AG20443 (cell line): ENCODE results near the gene RAP1GAP.
A peak's percentile ranks its signal among the peaks of the same experiment; 100 is the strongest.

Experiments
- DNase-seq: peaks from one replicate; pipeline ENCODE4 v3.0.0; 2012; ENCODE audit warnings: low spot score, mixed read lengths

Gene RAP1GAP

DNA sequence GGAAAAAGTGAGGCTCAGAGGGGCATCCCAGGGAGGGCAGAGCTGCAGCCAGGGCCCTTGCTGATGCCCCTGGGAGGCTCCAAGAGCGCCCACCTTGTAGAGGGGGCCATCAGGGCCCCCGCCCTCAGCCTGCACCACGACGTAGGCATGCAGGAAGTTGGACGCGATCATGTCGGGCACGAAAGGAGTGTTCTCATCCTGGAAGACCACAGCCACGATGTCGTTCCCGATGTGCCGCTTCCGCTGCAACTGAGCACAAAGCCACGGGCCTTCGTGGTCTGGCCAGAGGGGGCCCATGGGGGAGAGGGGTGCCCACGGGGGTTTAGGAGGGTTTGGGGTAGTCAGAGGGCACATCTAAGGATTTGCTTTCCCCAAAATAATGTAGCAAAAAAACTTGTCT lies 59.1 kb downstream of the RAP1GAP start:
- DNase-seq = no peak

DNA sequence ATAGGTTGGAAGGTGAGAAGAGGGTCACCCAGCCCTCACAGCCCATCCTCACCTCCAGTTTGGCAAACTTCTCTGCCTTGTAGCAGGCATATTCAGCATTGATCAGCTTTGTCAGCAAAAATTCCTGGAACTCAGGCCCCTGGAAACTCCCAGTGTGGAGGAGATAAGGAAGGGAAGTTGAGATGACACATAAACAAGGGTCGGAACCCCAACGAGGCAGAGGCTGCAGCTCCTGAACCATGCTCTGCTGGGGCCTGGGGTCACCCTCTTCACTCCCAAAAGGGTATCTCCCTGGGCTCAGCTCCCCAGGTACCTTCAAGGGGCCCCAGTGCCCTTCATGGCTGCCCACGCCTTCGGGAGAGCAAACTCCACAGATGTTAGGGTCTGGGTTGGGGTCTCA lies 60.4 kb downstream of the RAP1GAP start:
- no peak for DNase-seq

DNA sequence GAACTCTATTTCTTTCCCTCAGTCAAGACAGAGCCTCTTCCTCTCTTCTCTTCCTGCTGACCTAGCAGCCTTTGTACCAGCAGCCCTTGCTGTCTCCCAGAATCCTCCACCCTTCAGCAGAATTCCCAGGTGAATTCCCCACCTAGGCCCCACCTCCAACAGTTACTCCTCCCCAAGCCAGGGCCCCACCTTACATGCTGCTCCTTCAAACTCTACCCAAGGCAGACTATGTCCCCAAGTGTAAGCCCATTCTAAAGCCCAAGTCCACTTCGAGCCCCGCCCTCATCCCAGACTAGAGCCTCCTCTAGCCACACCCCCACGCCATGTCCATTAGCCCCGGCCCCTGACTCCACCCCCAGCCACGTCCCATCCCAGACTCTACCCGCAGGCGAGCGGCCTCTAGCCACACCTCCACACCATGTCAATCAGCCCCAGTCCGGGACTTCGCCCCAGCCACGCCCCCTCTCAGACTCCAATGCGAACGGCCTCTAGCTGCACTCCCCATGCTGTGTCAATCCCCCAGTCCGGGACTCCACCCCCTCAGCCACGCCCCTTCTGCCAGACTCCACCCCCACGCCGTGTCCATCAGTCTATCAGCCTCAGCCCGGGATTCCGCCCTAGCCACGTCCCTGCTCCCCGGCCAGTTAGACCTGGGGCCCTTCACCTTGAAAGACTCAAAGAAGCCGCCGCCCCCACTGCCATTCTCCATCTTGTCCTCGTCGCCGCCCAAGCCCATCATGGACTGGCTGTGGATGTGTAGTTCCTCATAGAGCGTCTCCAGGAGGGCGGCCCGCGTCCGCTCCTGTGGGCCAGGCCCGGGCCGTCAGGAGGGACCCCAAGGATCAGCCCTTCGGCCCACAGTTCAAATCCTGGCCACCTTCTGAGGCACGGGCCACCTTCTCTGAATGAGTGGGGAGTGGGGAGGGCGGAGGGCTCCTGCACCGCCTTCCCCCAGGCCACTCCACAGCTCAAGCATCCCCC lies 61.3 kb downstream of the RAP1GAP start:
- peak; percentile 69 for DNase-seq

DNA sequence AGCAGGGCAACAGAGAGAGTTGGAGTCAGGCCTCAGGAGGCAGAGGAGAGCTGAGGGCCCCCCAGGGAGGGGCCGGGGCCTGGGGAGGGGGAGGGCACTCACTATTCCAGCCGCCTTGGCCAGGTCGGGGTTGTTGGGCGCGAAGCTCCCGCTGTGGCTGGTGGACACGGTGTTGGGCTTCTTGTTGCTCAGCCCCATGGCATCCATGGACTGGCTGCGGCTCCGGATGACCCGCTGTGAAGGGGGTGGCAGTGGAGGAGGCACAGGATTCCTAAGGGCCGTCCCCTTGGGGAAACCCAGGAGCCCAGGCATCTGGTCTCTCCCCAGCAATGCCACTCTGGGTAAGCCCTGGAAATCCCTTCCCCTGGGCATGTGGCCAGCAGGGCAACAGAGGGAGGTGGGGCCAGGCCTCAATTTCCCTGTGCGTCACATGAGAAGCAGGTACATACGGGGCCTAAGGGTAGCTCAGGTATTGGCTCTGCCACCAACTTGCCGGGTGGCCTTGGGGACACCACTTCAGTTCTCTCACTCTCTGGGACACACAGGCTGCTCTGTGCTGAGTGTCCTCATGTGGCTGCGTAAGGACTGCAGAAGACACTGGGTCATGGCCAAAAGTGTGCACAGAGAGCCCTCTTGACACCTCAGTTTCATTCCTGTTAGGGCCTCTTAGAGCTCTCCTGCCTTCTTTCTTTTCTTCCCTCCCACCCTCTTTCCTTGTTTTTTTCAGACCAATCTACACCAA lies 63.0 kb downstream of the RAP1GAP start:
- no peak for DNase-seq

DNA sequence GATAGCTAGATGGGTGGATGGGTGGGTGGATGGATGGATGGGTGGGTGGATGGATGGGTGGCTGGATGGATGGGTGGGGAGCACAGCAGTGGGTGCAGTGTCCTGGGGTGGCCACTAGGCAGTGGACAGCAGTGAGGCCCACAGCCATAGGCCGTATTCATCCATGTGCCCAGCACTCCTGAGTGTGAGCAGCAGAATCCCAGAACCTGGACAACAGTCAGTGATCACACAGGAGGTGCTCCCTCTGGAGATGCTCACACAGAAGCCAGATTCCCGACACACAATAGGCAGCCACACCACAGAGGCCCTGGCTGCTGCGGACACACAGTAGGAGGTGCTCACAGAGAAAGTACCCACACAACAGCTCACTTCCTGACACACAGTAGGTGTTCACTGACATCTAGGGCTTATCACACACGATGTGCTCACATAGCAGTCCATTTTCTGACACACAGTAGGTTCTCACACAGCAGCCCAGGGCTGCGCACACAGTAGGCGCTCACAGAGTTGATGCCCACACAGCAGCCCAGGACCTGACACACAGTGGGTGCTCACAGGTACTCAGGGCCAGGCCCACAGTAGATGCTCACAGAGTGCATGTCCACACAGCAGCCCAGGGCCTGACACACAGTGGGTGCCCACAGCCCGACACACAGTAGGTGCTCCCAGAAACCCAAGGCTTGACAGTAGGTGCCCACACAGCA lies 64.0 kb downstream of the RAP1GAP start:
- no peak for DNase-seq

DNA sequence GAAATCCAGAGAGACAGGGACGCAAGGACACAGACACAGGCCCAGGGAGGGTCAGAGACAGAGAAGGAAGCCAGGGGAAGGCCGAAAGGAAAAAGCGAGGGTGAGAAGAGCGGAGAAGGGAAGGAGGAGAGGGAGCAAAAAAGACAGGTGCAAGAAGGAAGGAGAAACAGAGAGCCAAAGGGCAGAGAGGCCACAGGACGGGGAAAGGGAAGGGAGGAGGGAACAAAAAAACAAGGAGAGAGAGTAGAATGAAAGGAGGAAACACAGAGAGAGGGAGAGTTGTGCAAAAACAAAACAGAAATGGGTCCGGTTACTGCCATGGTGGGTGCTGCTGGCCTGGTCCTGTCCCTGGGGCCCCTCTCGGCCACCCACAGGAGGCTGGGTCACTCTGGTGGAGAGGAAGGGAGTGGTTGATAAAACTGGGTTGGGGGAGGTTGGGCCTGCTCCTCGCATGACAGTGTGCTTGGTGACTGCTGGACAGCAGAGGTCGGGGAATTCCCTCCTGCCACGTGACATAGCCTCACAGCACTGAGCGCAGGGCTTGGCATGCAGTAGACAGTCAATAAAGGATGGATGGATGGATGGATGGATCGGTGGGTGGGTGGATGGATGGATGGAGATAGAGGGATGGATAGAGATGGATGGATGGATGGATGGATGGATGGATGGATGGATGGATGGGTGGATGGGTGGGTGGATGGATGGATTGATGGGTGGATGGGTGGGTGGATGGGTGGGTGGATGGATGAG lies 64.8 kb downstream of the RAP1GAP start:
- no peak for DNase-seq

DNA sequence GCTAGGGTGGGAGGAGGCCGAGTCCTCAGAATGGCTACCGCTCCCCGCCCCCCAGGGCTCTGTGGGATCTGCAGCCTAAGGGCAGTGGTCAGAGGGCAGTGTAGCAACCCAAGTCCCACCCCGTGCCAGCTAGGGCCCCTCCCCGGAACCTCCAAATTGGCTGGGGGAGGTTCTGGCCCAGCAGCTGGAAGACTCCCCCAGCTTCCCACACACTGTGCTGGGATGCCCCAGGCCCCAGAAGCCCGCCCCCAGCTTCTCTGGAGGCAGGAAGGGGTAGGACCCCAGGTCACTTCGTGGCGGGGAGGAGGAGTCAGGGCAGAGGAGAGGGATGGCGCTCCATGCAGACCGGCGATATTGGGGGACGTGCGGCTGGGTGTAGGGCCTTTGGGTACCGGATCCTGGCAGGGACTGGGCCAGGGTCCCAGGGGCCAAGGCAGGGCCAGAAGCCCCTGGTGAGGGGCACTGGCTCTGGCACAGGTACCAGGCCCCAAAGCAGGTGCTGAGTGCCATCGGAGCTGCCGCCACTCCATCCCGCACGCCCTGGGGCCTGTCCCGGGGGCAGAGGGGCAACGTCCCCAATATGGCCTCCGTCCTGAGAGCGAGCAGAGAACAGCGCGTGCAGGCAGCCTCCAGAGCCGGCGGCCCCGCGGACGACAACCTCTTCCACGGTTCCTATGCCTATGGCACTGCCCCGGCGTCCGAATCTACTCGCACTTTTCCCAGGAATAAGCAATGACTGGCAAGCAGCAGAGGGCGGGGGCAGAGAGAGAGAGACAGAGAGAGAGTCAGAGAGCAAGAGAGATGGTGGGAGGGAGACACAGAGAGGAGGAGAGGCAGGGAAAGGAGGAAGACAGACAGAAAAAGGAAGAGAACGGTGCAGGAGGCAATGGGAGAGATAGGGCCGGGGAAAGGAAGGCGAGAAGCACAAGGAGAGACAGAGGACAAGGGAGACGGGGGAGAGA lies 65.7 kb downstream of the RAP1GAP start:
- no peak for DNase-seq

DNA sequence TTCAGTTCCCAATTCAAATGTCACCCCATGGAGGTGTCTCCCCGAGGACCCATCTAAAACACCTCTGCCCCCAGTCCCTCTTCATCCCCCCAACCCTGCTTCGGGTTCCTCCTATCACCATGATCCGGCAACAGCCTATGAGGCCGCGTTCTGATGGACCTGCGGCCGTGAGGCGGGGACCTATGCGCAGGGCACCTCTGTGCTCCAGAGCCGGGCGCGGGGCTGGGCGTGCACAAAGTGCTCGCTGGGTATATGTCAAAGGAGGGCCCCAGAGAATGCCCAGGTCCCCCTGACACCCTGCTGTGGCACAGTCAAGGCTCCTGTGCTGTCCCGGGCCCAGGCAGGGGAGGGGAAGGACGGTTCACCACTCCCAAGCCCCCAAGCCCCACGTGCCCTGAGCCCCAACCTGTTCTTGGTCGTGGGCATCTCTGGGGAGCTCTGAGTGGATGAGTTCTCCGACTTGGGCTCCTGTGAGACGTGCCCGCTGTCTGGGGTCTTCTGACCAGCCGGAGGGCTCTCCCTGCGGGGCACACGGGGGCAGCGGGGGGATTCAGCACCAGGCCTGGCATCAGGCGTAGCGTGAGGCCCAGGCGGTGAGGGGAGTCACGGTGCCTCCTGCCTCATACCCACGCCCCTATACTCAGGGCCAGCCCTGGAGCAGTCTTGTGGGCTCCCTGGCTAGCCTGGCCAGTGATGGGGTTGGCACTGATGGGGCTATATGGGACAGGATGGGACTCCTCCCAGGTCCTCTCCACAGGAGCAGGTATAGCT lies 67.7 kb downstream of the RAP1GAP start:
- DNase-seq = no peak

DNA sequence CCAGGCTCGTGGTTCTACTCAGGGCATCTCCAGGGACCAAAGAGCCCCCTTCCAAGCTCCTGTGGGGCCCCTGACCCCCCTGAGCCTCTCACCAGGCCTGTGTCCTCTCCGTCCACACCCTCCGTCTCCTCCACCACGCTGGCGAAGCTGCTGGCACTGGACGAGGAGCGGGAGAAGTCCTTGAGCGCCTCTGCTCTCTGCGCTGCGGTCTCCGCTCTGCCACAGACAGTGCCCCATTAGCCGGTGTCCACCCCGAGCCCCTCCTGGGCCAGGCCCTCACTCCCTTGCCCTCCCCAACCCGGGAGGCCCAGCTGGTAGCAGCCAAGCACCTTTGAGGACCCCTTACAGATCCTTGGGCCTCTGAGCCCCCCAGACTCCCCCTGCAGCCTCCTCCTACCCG lies 69.8 kb downstream of the RAP1GAP start:
- DNase-seq = no peak

DNA sequence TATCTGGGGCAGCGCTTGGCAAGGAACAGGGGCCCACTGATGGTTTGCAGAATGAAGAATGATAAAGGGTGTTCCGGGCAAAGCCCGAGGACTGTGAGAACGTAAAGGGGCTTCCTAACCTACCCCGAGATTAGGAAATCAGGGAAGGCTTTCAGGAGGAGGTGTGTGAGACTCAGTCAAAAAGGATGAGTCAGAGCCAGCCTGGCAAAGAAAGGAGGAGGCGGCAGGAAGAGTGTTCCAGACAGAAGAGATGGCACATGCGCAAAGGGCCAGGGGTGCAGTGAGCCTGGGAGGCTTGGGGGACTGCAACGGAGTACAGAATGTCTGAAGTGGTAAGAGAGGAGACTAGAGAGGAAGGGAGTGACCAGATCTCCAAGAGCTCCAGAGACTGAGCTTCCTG lies 70.3 kb downstream of the RAP1GAP start:
- no peak for DNase-seq

DNA sequence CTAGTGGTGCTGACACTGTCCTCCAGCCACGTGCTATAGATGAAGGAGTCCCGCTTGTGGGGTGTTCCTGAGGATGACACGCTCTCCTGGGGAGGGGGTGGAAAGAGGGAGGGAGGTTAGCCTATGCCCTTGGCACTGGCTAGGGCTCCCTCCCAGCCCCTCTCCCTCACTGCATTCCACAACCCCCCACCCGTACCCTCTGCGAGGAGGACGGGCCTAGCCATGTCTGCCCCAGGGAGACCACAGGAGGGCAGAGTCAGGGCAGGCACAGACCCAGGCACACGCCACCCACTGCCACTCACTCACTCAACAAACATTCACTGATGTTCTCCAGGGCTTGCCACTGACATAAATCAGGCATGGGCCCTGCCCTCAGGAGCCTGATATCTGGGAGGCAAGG lies 70.7 kb downstream of the RAP1GAP start:
- DNase-seq = no peak

DNA sequence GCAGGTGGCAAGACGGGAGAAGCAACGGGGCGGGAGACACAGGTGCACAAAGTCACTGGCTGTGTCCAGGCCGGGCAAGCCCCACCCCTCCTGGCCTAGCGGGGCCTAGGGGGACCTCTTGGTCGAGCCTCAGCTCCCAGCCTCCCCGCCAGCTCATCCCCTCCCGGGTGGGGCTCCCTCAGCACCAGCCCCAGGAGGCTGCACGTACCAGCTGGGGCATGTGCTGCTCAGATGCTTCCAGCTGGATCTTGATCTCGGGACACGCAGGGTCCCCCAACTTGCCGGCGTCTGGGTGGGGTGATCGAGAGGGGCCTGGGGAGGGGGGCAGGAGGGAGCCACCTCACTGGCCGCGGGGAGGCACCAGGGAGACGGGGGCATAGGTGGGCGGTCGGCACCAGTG lies 71.4 kb downstream of the RAP1GAP start:
- no peak for DNase-seq

DNA sequence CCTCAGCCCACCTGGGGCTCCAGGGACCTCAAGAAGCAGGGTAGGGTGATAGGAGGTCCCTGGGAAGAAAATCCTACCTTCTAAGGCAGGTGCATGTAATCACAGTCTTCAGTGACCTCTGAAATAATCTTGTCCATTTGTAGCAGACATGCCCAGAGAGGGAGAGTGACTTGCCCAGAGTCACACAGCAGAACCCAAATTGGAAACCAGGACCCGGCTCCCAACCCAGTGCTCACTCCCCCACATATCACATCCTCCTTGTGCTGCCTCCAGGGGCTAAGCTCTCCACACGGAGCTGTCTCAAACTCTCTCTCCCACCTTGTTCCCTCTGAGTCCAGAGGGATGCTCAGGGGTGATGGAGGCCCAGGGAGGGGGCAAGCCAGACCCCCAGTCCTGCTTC lies 72.5 kb downstream of the RAP1GAP start:
- no peak for DNase-seq

DNA sequence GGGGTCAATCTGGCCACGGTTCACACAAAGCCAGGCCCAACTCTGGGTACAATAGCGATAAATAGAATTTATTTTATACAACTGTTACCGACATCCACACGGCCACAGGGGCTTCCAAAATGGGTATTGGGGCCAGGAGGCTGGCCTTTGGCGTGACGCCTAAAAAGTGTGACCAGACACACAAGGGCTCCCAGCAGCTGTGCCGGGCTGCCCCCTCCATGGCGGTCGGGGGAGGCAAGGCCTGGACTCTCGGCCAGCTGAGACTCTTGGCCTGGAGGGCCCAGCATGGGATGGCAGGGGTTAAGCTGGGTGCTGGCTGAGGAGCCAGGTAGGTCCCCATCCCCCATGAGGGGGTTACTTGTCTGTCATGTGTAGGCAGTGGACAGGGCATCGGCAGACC lies 73.0 kb downstream of the RAP1GAP start:
- DNase-seq = no peak

DNA sequence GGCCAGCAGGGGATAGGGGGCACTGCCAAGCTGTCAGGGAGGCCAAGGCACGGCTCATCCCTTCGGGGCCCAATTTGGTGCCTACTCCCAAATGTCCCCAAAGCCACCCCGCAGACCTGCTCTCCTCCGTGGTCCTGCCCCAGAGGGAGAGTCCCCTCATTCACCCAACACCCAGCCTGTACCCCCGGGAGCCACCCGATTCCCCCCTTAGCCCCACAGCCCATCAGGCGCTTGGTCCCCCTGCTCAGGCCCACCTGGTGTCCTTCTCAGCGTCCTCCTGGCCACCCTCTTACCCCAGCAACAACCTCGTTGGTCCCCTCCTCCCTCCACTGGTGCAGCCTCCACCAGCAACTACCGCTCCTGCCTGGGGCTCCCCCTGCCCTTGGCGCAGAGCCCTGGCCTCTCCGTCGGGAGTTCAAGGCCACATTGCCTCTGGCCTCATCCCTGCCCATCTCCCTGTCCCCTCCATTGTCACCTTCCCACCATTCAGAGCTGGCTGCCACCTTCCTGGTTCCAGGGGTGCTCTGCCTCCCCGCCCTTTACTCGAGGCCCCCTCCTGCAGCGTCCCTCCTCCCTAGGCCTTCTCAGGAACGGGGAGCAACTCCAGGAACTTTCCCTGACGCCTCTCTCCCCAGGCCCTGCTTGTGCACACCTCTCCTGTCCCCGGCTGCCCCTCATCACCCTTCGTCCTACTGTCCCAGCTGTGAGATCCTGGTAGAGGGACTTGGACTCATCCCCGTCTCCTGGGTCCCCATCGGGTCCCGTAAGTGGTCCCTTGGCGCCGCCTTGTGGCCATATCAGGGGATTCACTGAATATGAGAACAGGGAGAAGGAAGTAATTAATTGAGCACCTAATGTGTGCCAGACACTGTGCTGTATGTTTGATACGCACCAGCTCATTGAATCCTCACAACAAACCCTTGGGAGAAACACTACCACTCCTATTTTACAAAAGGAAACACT lies 73.9 kb downstream of the RAP1GAP start:
- DNase-seq = peak; percentile 76

DNA sequence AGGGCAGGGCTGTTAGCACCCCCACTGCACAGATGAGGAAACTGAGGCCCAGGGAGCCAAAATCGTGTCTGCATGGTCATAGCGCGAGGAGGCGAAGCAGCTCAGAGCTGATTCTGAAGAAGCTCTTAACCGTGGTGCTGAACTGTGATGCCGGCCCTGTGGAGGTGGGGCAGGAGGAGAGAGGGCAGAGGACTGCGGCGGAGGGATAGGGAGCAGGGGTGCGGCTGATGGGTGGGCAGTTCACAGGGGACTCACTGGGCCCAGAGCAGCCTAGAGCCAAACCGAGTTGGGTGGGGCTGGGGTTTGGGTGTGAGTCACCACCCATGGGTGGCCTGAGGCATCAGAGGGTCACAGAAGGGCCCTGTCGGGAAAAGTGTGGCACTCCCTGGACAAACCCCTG lies 74.7 kb downstream of the RAP1GAP start:
- no peak for DNase-seq

DNA sequence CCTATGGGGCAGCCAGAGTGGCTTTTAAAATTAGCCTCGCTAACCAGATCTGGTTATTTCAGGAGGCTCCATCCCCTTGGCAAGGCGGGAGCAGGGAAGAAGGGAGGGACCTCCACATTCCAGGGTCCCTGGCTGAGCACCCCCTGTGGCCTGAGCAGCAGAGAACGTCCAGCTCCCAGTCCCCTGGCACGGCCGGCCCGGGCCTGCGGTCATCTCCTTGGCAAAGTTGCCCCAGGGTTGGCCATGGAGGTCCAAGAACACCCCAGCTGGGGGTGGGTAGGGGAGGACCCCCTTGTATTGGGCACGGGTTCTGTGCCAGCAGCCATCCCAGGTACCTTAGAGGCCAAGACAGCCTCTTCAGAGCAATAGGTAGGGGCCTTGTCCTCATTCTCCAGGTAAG lies 75.9 kb downstream of the RAP1GAP start:
- DNase-seq = no peak

DNA sequence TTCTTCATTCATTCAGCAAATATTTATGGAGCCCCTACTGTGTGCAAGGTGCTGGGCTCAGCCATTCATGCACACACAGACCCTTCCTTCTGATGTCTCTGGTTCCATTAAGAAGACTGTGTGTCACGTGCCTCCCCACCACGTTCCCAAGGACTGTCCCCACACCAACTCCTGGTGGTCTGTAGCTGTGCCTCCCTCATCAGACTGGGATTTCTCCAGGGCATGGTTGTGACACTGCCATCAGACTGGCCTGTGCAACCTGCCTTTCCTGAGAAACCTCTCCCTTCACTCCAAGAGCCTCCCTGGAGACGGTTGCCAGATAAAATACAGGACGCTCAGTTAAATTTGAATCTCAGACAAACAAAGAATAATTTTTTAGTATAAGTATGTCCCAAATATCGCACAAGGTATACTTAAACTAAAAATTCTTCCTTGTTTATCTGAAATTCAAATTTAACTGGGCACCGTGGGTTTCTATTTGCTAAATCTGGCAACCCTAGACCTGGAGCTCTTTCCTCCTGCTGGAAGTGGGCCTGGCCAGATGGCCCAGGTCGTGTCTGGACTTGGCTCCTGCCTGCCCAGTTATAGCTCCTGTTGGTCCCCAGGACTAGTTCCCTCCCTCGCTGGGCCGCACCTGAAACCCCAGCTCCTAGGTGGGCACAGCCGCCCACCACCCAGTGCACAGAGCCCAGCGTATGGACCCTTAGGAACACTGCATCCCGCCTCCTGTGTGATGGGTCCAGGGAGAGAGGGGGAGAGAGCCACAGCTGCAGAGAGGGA lies 76.9 kb downstream of the RAP1GAP start:
- DNase-seq = no peak
